GM20431 (cell line): Measurements from ENCODE around the gene SNRNP25.

Experiments
- in situ Hi-C: fragments of 300-500 bp; cut with MseI, MboI; formaldehyde crosslinking; loops from one replicate; pipeline ENCODE4 v1.15.0; 2020; ENCODE audit warnings: low sequenced_read_pairs; ENCODE audit not compliant: unreplicated experiment

SNRNP25 gene

DNA sequence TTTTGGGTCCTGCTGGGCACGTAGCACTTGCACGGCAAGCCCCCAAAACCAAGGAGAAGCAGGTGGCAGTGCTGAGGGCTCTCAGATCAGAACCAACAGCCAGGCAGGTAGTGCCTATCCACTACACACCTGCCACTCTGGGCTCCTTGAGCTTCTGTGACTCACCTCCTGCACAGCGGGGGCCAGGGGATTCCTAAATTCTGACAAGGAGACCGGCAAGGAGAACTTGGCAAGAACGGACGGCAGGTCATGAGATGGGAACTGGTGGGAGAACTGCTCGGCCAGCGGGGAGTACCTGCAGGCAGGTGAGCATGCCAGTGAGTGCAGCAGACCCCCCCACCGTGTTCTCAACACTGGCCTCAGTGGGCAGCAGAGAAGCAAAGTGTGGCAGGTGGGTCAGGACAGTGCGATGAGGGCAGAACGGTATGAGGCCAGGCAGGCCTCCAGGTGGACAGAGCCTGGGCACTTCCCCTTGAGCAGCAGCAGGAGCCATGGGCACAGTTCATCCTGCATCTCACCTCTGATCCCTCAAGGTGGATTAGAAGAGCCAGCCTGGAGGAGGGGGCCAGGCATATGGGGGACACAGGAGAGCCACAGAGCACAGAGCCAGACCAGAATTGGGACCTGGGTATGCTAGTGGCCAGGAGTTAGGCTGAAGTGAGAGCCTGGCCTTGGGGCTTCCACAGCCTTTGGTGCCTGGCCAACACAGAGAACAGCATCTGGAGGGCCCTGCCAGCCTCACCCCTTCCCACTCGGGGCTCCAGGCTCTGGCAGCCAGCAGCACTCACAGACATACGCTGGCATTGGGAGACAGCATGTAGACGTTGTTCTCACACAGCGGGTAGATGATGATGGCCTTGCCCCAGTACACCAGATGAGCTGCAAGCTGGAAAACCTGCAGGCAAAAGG, 39.1 kb downstream of the SNRNP25 start:
- in situ Hi-C loops = no loop called here

DNA sequence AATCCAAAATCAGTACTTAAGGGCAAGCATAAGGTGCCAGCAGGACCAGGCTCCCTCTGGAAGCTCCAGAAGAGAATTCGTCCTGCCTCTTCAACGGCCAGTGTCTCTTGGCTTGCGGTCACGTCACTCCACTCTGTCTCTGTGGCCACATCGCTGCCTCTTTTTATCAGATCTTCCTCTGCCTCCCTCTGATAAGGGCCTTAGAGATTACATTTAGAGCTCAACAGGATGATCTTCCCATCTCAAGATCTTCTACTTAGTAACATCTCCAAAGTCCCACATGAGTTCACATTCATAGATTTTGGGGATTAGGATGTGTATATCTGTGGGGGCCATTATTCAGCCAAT, 41.3 kb downstream of the SNRNP25 start:
- in situ Hi-C loops = no loop called here

DNA sequence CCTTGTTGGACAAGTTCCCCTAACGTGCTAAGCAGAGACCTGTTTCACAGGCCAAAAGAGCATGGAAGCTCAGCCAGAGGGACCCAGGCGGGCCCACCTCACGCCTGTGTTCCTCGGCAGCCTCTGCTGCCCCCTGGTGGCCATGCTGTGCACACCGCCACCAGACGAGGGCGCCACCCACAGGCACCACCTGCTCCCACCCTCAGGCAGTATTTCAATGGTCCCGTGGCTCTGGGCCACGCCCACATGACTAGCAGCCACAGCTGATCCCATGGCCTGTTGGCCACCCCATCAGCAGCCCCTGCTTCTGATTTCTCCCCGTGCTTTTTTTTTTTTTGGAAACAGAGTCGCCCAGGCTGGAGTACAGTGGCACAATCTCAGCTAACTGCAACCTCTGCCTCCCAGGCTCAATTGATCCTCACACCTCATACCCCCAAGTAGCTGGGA, 43.3 kb downstream of the SNRNP25 start:
- in situ Hi-C loops = no loop called here

DNA sequence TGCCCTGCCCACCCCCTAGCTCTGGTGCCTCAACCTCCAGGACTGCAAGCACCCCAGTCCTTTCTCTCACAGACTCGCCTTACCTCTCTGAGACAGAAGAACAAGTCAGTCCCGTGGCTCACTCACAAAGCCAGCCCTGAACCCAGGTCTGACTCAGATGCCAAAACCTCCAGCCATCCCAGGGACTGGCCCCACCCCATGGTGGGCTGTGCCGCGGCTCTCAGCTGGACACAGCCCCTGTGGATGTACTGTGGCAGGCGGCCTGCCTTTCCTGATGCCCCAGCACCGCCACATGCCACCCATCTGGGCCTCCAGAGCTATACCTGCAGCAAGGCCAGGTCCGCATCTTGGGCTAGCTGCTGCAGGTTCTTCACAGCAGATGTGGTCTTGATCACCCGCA, 44.2 kb downstream of the SNRNP25 start:
- in situ Hi-C loops = no loop called here

GRCh38 chr16:100989-101388, 47.4 kb downstream of the SNRNP25 start:
- in situ Hi-C loops = no loop called here

DNA sequence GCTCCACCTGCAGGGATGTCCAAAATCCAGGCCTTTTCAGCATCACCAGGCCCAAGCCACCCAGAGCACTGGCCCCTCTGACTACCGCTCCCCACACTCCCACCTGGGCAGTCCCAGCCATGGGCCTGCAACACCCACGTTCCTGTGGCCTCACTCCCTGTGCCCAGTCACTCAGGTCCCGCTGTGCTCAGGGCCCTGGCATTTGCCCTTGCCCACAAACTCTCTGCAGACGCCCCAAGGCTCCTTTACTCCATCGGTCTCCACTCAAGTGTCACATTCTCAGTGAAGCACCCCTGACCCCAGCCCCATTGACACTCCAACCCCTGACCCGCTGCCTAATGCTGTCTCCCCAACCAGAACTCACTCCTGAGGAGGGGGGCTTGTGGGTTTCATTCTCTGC, 48.0 kb downstream of the SNRNP25 start:
- in situ Hi-C loops = no loop called here

DNA sequence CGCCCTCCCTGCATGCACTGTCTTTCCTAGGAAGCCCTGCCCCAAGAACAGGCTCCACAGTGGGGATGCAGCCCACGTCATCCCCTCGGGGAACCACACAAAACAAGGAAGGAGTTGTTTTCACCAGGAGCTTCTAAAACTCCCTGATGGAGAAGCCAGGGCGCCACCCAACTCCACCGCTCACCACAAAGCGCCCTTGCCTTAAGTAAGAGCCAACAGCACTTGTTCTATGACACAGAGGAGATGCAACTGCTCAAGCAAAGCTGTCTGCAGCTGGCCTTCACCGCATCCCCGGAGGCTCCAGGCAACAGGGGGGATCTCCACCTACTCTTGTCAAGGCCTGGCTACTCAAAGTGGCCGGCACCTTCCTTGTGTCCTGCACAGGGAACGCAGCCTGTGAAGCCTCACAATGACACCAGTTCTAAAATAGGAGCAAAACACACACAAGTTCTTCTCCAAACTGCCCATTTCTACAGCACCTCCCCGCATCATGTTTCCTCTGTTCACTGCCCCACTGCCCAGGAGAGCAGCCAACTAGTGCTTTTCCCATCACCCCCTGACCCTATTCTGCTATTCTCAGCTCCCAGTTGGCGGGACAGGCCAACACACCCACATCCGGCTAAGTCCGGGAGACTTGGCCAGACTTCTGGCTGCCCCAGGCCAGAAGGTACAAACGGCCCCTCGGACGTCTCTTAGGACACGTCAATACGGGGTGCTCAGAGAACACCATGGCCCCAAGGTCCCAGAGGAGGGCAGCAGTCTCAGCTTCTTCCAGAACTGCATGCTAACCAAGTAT, 48.6 kb downstream of the SNRNP25 start:
- in situ Hi-C loops = no loop called here

GRCh38 chr16:104355-104754, 50.7 kb downstream of the SNRNP25 start:
- in situ Hi-C loops = no loop called here

DNA sequence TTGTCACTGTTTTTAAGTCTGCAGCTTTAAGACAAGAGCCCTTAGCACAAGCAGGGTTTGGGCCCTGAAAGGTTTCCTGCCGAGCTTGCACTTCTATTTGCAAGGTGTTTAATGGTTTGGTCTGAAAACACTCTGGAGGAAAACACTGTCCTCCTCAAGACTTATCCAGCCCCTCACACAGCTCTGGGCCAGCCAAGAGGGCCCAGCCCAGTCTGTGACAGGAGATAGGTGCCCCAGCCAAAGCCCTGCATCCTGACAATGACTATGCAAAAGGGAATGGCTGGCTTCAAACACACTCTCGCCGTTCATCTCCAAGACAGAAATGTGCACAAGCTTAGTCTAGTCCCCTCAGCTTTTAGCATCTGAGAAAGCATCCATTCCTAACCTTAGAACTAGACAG, 51.3 kb downstream of the SNRNP25 start:
- in situ Hi-C loops = no loop called here

- in situ Hi-C loops = no loop called here
These were observed 51.9 kb downstream of the SNRNP25 start for GRCh38 chr16:105521-105920.

DNA sequence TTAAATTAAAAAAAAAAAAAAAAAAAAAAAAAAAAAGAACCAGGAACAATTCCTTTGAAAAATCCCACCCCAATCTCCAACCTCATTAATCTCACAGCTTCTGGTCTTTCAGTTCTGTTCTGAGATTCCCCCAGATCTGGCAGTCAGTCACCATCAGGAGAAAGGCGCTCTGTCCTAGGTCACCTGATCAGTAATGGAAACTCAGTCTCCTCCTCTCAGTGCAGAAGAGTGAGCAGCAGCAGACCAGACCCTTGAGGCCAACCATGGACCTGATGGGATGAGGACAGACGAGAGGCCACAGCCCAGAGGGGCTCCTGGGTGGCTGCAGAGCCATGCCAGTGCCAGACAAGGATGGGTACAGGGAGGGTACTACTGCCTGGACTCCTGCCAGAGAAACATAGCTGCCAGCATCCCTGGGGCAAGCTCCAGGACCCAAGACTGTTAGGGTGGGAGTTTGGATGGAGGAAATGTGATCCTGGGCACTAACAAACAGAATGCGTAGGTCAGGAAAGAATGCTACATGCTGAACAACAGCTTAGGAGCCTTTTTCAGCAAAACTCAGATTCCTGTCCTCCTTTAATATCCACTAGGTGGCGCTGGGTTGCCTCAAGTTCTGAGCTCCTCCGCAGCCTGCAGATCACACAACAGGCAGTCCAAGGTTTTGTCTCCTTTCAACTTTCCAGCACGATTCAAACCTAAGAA, 53.1 kb downstream of the SNRNP25 start:
- in situ Hi-C loops = no loop called here
